Endothelial cell of umbilical vein (primary cell): Measurements from ENCODE around the gene STK38L. TPM values are rescaled to one million over a fixed set of nuclear protein-coding genes. Genes with fewer than 3 reads are reported as not detected.
A peak's percentile ranks its signal among the peaks of the same experiment; 100 is the strongest.

Experiments used
- BruUV-seq: library from RNA; stranded (reverse); fragments of 400-500 nt; replicated peaks from 2 replicates; lab custom pipeline; 2021; lab: Mats Ljungman, UMichigan
- CTCF ChIA-PET: fragments of 300-600, 350-600 bp; sonication (Branson Sonifier 250); formaldehyde crosslinking; loops from one replicate; lab custom pipeline; 2021; ENCODE audit warnings: antibody characterized with exemption, inconsistent platforms; lab: Charles Lee
- POLR2A ChIA-PET: fragments of 300-600, 350-600 bp; sonication (Branson Sonifier 250); formaldehyde crosslinking; loops from one replicate; lab custom pipeline; 2021; ENCODE audit warnings: antibody characterized with exemption, inconsistent platforms; lab: Charles Lee
- DNase-seq: peaks from one replicate; pipeline ENCODE4 v3.0.0-alpha.2; 2011; ENCODE audit warnings: low read depth, low spot score
- FAIRE-seq: peaks from 2 replicates; lab custom pipeline; 2011; peaks lifted over from hg19 to GRCh38; lab: Jason Lieb, UNC
- H2AFZ ChIP-seq: 2 replicates; pipeline ENCODE4 v1.6.0; 2012; ENCODE audit warnings: low read depth, low read length, control low read depth, inconsistent platforms
- H3K27ac ChIP-seq: 2 replicates; pipeline ENCODE4 v1.5.1; 2011; ENCODE audit warnings: low read depth, mild to moderate bottlenecking, control low read depth, low read length, moderate library complexity; ENCODE audit not compliant: insufficient read depth
- H3K27me3 ChIP-seq, 2 experiments: 2 replicates each; pipeline versions ENCODE4 v1.6.0 to v1.6.1; 2011; ENCODE audit warnings: low read length in 2 of 2, mixed read lengths in 1 of 2; ENCODE audit not compliant: control insufficient read depth in 2 of 2, insufficient read depth in 2 of 2
- H3K36me3 ChIP-seq, 2 experiments: 2 replicates in 1 of 2; 3 replicates in 1 of 2; pipeline ENCODE4 v1.5.1; 2011; ENCODE audit warnings: low read length in 2 of 2, mild to moderate bottlenecking in 1 of 2, moderate library complexity in 1 of 2; ENCODE audit not compliant: control insufficient read depth in 2 of 2, insufficient read depth in 2 of 2; ENCODE audit errors: extremely low read depth in 1 of 2
- H3K4me1 ChIP-seq: 3 replicates; pipeline ENCODE4 v1.5.1; 2011; ENCODE audit warnings: mild to moderate bottlenecking, low read length; ENCODE audit not compliant: control insufficient read depth, insufficient read depth; ENCODE audit errors: extremely low read depth
- H3K4me2 ChIP-seq: 2 replicates; pipeline ENCODE4 v1.6.1; 2011; ENCODE audit warnings: low read length, control low read depth, mixed read lengths; ENCODE audit not compliant: insufficient read depth
- H3K4me3 ChIP-seq, 3 experiments: fragments of 200-600 bp in 1 of 3; sonication (generic), shearing (Covaris generic) in 1 of 3; replicated peaks in 1 of 3; 2 replicates each; pipeline ENCODE4 v1.5.1; 2011 to 2016; ENCODE audit warnings: control low read depth in 3 of 3, low read length in 3 of 3, mild to moderate bottlenecking in 2 of 3, inconsistent platforms in 1 of 3, low read depth in 1 of 3, moderate library complexity in 1 of 3; ENCODE audit not compliant: insufficient read depth in 1 of 3
- H3K79me2 ChIP-seq: 2 replicates; pipeline ENCODE4 v1.6.0; 2012; ENCODE audit warnings: low read length, inconsistent platforms; ENCODE audit not compliant: control insufficient read depth, insufficient read depth
- H3K9ac ChIP-seq: replicated peaks from 2 replicates; pipeline ENCODE3; 2011; ENCODE audit warnings: low read length, control low read depth; ENCODE audit not compliant: insufficient read depth; ENCODE audit errors: extremely low read depth
- H3K9me1 ChIP-seq: replicated peaks from 3 replicates; pipeline ENCODE4 v1.6.0; 2011; ENCODE audit warnings: mild to moderate bottlenecking, low read length; ENCODE audit not compliant: control insufficient read depth, insufficient read depth; ENCODE audit errors: extremely low read depth
- H3K9me3 ChIP-seq: replicated peaks from 2 replicates; pipeline ENCODE4 v1.5.1; 2012; ENCODE audit warnings: low read length, inconsistent platforms; ENCODE audit not compliant: control insufficient read depth, insufficient read depth
- H4K20me1 ChIP-seq: replicated peaks from 2 replicates; pipeline ENCODE3; 2011; ENCODE audit warnings: mild to moderate bottlenecking, low read length; ENCODE audit not compliant: control insufficient read depth, insufficient read depth; ENCODE audit errors: extremely low read depth
- CTCF ChIP-seq, 2 donors: IDR thresholded peaks; 1 replicate in 1 of 2; 2 replicates in 1 of 2; pipeline ENCODE4 v1.5.1; 2011; ENCODE audit warnings: low read length in 2 of 2, mild to moderate bottlenecking in 2 of 2, moderate library complexity in 2 of 2, control low read depth in 1 of 2, inconsistent platforms in 1 of 2, low read depth in 1 of 2; ENCODE audit not compliant: insufficient read depth in 1 of 2; ENCODE audit errors: extremely low read depth in 1 of 2
- EZH2 ChIP-seq: IDR thresholded peaks from 2 replicates; pipeline ENCODE4 v1.6.1; 2012; ENCODE audit warnings: borderline replicate concordance, low read depth, mild to moderate bottlenecking, moderate library complexity, low read length, inconsistent platforms; ENCODE audit not compliant: severe bottlenecking
- GATA2 ChIP-seq: IDR thresholded peaks from 2 replicates; pipeline ENCODE4 v1.7.0; 2011; ENCODE audit warnings: low read depth, mild to moderate bottlenecking, moderate library complexity, mixed read lengths, low read length; ENCODE audit not compliant: insufficient read length, insufficient read depth
- JUN ChIP-seq: IDR thresholded peaks from 2 replicates; pipeline ENCODE4 v1.6.1; 2011; ENCODE audit warnings: borderline replicate concordance, low read depth; ENCODE audit not compliant: insufficient read length, insufficient read depth
- MYC ChIP-seq: IDR thresholded peaks from one replicate; pipeline ENCODE4 v1.6.1; 2011; ENCODE audit warnings: mild to moderate bottlenecking, low read depth, low read length
- POLR2A ChIP-seq: IDR thresholded peaks from 2 replicates; pipeline ENCODE4 v1.6.1; 2012; ENCODE audit warnings: low read depth, mild to moderate bottlenecking, control low read depth, low read length
- dilution Hi-C: fragments of 300-500 bp; cut with MboI; formaldehyde crosslinking; loops from one replicate; pipeline ENCODE4 v1.15.0; 2019; ENCODE audit warnings: low sequenced_read_pairs; ENCODE audit not compliant: extremely low pct_ligation_motif_present
- intact Hi-C: fragments of 100-400 bp; cut with micrococcal nuclease; formaldehyde crosslinking; loops from one replicate; pipeline ENCODE4 v1.10.0; 2022
- polyA plus RNA-seq, 4 experiments: library from polyadenylated mRNA; depleted of rRNA in 3 of 4; stranded (reverse) in 3 of 4; unstranded in 1 of 4; fragments of >200 nt; gene quantifications; 2 replicates each; pipeline versions ENCODE4 v1.2.1 to v1.2.3, GENCODE V29; 2011 to 2012; ENCODE audit warnings: missing spikeins in 1 of 4
- total RNA-seq: library from RNA; stranded (reverse); gene quantifications from 2 replicates; pipeline ENCODE4 v1.2.3, GENCODE V29; 2021
- TF ChIP-seq, protein P1 (sequence below): IDR thresholded peaks from 2 replicates; pipeline ENCODE4 v1.6.1; 2011; ENCODE audit not compliant: insufficient read depth, insufficient read length

The STK38L gene
- total and polyA plus RNA-seq, 2 donors (not counting 3 experiments of a cell fraction or from before 2014, with no cell fraction given): 14.7 to 58.4 TPM

DNA sequence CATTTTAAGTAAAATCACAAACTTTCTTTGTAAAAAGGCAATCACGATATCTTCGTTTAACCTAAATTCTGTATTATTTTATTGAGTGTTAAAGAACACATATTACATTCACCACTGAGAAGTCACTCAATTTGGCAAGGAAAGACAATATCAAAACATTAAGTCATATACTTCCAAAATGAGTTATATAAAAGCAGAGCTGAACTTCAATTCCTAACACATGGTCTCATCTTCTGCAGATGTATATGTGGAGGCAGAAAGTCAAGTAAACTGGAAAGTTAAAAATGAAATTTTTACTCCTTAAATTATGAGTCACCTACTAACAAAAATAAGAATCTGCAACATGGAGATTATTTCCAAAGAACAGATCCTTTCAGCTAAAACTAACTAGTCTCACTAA lies 117.3 kb downstream of the STK38L start:
- FAIRE-seq (no peak), DNase-seq (no peak)
- no peak overlapping the region for H2AFZ ChIP-seq
- H3K36me3 ChIP-seq: no peaks in the 10 kb centered on the region
- intact Hi-C loops: no loop called here
- peaks cover 27% of the 10 kb centered on the region for H3K79me2 ChIP-seq
- no peak overlapping the region for H3K4me2 ChIP-seq
- H3K27me3 ChIP-seq: no peaks in the 10 kb centered on the region
- ChIA-PET CTCF (no interaction called here), POLR2A (no interaction called here)
- H3K4me3 ChIP-seq: no peak overlapping the region
- no TSS peak for BruUV-seq
- dilution Hi-C loops: no loop called here
- H3K9me1 ChIP-seq: no peaks in the 10 kb centered on the region
- H3K9me3 ChIP-seq: no peaks in the 10 kb centered on the region
- peaks cover 2% of the 10 kb centered on the region for H4K20me1 ChIP-seq
- TF ChIP-seq MYC (no peak), JUN (no peak), CTCF (IDR thresholded peaks at IDR 0.05; ENCODE audit: extremely low read depth in 1 of 2, insufficient read depth in 1 of 2, low read depth in 1 of 2, low read length in 2 of 2) (no peak), GATA2 (no peak), POLR2A (no peak)
- no peak overlapping the region for H3K27ac ChIP-seq
- no peak overlapping the region for H3K9ac ChIP-seq
- H3K4me1 ChIP-seq: peaks cover 4% of the 10 kb centered on the region

DNA sequence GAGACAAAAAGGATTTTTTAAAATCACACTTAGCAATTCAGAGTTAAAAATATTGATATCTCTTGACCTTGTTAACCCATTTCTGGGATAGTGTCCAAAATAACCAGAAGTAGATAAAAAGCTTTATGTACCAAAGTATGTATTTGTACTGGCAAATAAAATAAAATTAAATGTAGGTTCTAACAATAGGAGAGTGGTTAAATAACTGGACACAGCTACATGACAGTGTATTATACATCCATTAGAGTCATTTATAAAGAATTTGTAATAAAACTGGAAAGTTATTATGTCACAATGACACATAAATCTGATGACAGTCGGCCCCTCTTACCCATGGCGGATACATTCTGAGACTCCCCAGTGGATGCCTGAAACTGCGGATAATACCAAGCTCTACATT lies 122.5 kb downstream of the STK38L start:
- CTCF ChIA-PET: interaction anchor here (0.7 to 1.8 kb wide), 6 partner anchors 10 to 42 kb away, joined by 3 to 6 read pairs (median 4); no protein-coding TSS in a partner anchor
- no peak for FAIRE-seq
- dilution Hi-C loops: no loop called here

More for the DNA sequence above, 122.5 kb downstream of the STK38L start:
- Histone ChIP-seq H3K9me1 (no peaks in the 10 kb centered on the region), H4K20me1 (peaks cover 2% of the 10 kb centered on the region), H3K27ac (no peak overlapping the region), H3K9ac (no peak overlapping the region), H3K27me3 (no peaks in the 10 kb centered on the region), H3K4me1 (peaks cover 9% of the 10 kb centered on the region), H2AFZ (no peak overlapping the region), H3K36me3 (no peaks in the 10 kb centered on the region), H3K4me3 (no peak overlapping the region), H3K79me2 (peaks cover 25% of the 10 kb centered on the region), H3K4me2 (peak overlapping the region; percentile 22), H3K9me3 (no peaks in the 10 kb centered on the region)
- DNase-seq: peak; percentile 58
- POLR2A ChIA-PET: no interaction called here
- TF ChIP-seq GATA2 (no peak), MYC (no peak), EZH2 (no peak)
- TF ChIP-seq, protein P1, sequence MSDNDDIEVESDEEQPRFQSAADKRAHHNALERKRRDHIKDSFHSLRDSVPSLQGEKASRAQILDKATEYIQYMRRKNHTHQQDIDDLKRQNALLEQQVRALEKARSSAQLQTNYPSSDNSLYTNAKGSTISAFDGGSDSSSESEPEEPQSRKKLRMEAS: no peak
- no TSS peak for BruUV-seq
- intact Hi-C loops: loop anchor here (2.0 kb wide), 1 partner anchor 24 kb away; no protein-coding TSS in a partner anchor
